IPS-11a (cell line): ENCODE results near the gene SQSTM1.

ENCODE experiments used
- H3K4me3 ChIP-seq: one replicate; pipeline ENCODE4 v1.5.1; 2013; ENCODE audit warnings: low read depth, low read length, control low read depth

The SQSTM1 gene

GRCh38 chr5:179794575-179794974 is 26.1 kb upstream of the SQSTM1 start:
- no peak overlapping the region for H3K4me3 ChIP-seq

- H3K4me3 ChIP-seq = peak overlapping the region; percentile 62
Measured at GRCh38 chr5:179795049-179795862, 25.4 kb upstream of the SQSTM1 start.

GRCh38 chr5:179795863-179796833 is 24.6 kb upstream of the SQSTM1 start:
- peak overlapping the region; percentile 62 for H3K4me3 ChIP-seq

GRCh38 chr5:179796877-179797608 is 23.7 kb upstream of the SQSTM1 start:
- peak overlapping the region; percentile 45 for H3K4me3 ChIP-seq

- H3K4me3 ChIP-seq = no peak overlapping the region
Measured at GRCh38 chr5:179797741-179798140, 23.0 kb upstream of the SQSTM1 start.

GRCh38 chr5:179798144-179798770 is 22.4 kb upstream of the SQSTM1 start:
- H3K4me3 ChIP-seq = no peak overlapping the region

GRCh38 chr5:179798771-179799643 is 21.7 kb upstream of the SQSTM1 start:
- H3K4me3 ChIP-seq = no peak overlapping the region

- no peak overlapping the region for H3K4me3 ChIP-seq
Measured at GRCh38 chr5:179799644-179799973, 21.1 kb upstream of the SQSTM1 start.

GRCh38 chr5:179800071-179800695 is 20.5 kb upstream of the SQSTM1 start:
- no peak overlapping the region for H3K4me3 ChIP-seq

GRCh38 chr5:179800696-179801201 is 20.0 kb upstream of the SQSTM1 start:
- H3K4me3 ChIP-seq = no peak overlapping the region

GRCh38 chr5:179801304-179802206 is 19.1 kb upstream of the SQSTM1 start:
- no peak overlapping the region for H3K4me3 ChIP-seq

GRCh38 chr5:179802207-179802883 is 18.4 kb upstream of the SQSTM1 start:
- H3K4me3 ChIP-seq = no peak overlapping the region

GRCh38 chr5:179802950-179803562 is 17.6 kb upstream of the SQSTM1 start:
- no peak overlapping the region for H3K4me3 ChIP-seq

GRCh38 chr5:179803651-179804554 is 16.8 kb upstream of the SQSTM1 start:
- H3K4me3 ChIP-seq = no peak overlapping the region

- H3K4me3 ChIP-seq = no peak overlapping the region
Measured at GRCh38 chr5:179804555-179804947, 16.2 kb upstream of the SQSTM1 start.

GRCh38 chr5:179805070-179805528 is 15.6 kb upstream of the SQSTM1 start:
- H3K4me3 ChIP-seq = peak overlapping the region; percentile 62
